GM19397 (cell line): ENCODE results near the gene TRIM17.
A peak's percentile ranks its signal among the peaks of the same experiment; 100 is the strongest.

Experiments
- ATAC-seq: cut with Tn5 transposase; IDR thresholded peaks from one replicate; pipeline ENCODE4 v1.9.1; 2021; ENCODE audit warnings: mild to moderate bottlenecking, moderate library complexity; ENCODE audit not compliant: unreplicated experiment

Gene TRIM17, protein sequence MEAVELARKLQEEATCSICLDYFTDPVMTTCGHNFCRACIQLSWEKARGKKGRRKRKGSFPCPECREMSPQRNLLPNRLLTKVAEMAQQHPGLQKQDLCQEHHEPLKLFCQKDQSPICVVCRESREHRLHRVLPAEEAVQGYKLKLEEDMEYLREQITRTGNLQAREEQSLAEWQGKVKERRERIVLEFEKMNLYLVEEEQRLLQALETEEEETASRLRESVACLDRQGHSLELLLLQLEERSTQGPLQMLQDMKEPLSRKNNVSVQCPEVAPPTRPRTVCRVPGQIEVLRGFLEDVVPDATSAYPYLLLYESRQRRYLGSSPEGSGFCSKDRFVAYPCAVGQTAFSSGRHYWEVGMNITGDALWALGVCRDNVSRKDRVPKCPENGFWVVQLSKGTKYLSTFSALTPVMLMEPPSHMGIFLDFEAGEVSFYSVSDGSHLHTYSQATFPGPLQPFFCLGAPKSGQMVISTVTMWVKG

DNA sequence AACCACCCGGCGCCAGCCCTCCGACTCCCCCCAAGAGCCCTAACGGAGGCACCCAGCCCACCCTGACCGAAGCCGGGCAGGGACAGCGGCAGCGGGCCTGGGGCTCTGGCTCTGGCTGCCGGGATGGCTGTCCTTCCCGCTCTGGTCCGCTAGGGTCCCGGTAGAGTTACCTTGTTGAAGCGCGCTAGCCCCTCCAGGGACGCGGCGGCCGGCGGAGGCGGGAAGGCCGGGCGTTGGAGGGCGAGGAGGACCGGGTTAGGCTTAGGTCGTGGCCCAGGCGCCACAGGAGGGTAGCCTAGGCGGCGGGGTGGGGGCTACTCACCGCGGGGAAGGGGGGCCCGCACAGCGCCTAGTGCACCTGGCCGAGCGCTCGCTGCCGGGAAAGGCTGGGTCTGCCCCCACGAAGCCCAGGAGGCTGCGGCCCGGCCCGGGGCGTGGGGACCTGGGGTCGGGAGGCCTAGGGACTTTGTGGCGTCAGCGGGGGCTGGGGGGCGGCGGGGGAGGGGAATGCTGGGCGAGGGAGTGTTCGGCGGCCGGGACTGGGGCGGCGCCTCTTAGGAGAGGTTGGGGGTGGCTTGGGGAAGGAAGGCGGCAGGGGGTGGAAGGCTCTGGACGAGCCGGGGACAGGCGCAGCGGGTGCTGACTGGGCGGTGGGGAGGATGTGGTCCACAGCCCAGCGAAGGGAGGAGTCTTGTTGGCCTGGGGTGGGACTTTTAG, at the start of gene TRIM17:
TSS of gene TRIM17 (minus strand) at position 645 of the 717 bp plus-strand sequence. CDS start 1,789 bp downstream, outside the sequence.
- ATAC-seq: no peak

DNA sequence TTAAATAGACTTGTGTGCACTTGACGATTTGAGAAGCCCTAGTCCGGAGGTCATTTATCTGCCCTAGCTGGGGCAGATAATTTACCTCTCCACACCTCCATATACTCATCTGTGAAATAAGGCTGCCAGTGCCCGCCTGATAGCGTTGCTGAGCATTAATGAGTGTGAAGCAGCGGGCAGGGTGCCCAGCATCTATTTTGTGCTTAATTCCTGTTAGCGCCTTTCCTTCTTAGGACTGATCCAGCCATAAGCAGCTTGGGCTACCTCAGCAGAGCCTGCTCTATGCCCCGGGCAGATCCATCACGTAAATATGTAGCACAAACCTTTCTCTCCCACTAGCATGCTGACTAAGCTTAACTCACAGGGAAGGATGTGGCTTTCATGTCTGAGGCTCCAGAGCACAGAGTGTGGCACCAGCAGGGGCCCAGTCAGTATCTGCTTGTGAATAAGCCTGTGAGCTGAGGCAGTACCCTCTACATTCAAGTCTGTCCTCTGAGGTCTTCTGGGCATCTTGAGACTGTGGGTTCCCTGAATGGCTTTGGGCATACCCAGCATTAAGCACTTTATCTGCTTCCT, 49.0 kb upstream of the TRIM17 start:
- ATAC-seq: no peak

DNA sequence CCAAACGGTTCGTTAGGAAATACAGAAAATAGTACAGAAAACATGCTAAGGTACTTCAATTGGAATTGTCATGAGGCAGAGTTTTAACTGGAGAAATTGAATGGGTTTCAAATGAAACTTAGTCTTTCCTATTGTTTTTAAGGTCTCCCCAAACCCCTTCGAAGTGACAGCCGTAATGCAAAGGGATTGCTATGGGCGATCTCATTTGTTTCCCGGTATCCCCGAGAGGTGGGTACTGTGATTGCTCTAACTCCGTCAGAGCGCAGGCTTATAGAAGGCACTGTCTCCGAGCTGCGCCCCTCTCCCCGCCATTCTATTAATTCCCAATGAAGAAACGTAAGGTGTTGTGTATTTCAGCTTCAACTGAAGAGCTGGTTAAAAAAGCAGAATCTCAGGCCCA, 48.5 kb upstream of the TRIM17 start:
- ATAC-seq: no peak

DNA sequence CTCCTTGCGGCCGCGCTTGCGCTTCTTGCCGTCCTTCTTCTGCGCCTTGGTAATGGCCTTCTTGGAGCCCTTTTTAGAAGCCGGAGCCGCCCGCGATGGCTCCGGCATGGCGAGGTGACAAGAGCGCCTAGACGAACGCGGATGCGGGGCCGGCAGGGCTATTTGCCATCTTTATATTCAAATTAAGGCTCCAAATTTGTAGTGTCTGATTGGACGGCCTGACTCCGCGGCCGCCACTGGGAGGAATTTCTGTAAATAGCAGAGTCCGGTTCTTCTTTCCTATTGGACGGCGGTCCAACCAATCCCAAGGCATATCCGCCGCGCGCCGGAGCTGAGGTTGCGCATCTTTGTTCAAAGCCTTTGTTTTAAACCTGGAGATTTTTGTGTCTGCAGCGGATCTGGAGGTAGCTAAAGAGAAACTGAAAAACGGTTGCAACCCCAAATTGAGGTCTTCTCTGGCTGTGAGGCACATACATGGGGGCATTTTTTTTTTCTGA, 47.9 kb upstream of the TRIM17 start:
- ATAC-seq: peak; percentile 63

DNA sequence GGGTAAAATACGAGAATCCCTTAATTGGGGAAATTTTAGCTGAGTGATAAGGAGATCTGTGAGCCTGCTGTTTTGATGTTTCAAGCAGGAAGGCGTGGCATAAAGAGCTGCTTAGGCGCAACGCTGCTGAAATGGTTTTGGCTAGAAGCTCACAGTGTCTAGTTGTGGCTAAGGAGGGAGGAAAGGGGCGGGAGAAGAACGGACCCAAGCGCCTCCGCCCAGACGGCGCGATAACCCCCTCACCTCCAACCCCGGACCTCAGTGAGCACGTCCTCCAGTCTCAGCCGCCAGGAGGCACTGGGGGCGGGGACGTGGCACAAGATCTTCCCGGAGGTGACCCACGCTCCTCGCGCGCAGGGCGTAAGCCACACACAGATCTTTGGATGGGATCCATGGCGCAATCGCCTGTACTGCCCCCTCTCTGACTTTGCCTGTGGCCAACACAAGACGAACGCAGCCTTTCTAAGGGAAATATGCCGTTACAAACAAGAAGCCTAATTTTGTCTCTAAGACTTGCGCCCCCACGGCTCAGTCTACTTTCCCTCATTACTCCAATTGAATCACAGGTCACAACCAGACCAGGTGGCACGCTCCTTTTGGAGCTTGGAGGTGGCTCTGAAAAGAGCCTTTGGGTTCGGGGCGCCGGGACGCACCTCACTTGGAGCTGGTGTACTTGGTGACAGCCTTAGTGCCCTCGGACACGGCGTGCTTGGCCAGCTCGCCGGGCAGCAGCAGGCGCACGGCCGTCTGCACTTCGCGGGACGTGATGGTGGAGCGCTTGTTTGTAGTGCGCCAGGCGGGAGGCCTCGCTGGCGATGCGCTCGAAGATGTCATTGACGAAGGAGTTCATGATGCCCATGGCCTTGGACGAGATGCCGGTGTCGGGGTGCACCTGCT, 47.1 kb upstream of the TRIM17 start:
- ATAC-seq: peak; percentile 11

DNA sequence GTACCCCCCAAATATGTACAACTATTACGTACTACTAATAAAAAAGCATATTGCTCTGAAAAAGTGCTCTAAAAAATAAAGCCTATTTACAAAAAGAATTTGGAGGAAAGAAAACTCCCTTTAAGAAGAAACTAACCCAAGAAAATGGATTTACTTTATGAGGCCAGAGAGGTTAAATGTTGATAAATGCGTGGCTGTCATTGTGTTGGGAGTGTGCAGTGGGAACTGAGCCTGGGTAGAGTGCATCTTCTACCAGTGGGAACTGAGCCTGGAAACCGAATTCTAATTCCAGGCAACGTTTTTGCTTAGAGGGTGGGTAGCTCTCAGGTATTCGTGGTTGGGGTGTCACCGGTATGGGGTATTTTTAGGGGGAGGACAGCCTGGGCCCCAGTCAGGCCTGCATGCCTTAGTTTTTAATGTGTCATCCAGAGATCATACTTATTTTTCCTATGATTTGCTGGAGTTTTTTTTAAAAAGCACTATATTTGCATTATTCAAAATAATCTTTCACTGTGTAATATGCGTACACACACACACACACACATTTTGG, 46.4 kb upstream of the TRIM17 start:
- ATAC-seq: no peak

DNA sequence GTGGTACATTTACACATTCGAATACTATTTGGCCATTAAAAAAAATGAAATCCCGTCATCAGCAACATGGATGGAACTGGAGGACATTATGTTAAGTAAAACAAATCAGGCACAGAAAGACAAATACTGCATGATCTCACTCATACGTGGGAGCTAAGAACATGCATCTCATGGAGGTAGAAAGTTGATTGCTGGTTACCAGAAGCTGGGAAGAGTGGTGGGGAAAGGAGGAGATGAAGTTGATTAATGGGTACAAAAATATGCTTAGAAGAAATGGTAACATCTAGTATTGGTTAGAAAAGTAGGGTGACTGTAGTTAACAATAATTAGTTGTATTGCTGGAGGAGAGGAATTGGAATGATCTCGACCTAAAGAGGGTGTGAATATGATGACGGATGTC, 45.9 kb upstream of the TRIM17 start:
- no peak for ATAC-seq

DNA sequence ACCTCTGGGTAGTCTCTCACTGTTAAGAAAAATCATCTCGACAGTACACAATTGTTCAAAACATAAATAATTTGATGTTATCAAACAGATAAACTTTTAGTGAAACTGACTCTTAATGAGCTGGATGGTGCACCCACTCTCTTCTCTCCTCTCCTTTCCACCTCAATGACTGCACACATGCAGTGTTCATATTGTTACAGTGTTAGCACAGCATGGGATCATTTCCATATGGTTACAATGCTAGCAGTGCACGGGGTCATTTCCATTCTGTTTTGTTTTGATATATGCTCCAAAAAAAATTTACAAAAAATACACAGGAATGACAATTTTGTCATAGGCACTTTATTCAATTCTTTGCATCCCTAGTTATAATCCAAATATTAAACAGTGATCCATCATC, 44.2 kb upstream of the TRIM17 start:
- no peak for ATAC-seq

DNA sequence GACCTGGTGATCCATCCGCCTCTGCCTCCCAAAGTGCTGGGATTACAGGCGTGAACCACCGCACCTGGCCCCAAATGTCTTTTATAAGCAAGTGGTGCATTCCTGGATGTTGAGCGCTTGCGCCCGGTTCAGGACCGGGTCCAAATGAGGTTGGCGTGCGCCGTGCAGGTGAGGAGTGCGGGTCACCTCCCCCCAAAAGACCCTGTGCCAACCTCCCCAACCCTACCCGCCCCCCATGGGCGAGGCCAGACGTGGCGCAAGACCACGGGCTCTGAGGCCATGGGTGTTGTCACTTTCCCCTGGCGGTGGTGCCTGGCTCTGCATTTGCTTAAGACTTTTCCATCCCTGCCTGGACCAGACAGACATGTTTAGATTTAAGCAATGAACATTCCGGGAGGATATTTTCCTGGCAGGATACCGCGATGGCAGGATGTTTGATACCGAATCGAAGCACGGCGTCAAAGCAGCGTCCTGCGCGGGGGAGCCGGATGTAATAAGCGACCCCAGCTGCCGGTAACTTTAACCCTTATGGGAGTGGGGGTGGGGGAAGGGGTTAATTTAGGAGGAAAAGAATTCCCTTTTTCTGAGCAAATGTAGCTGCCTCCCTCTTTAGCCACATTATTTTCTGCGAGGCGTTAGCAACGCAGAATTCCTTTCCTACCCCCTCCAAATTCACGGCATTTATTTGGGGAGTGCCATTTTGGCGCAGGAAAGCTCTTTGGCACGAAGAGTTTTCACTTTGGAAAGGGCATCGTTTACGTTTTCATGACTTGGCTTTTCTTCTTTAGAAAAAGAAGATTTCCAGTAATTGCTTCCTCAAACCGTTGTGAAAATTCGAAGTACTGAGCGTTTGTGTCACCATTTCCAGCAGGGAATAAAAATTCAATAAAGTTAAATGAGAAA, 42.7 kb upstream of the TRIM17 start:
- no peak for ATAC-seq

DNA sequence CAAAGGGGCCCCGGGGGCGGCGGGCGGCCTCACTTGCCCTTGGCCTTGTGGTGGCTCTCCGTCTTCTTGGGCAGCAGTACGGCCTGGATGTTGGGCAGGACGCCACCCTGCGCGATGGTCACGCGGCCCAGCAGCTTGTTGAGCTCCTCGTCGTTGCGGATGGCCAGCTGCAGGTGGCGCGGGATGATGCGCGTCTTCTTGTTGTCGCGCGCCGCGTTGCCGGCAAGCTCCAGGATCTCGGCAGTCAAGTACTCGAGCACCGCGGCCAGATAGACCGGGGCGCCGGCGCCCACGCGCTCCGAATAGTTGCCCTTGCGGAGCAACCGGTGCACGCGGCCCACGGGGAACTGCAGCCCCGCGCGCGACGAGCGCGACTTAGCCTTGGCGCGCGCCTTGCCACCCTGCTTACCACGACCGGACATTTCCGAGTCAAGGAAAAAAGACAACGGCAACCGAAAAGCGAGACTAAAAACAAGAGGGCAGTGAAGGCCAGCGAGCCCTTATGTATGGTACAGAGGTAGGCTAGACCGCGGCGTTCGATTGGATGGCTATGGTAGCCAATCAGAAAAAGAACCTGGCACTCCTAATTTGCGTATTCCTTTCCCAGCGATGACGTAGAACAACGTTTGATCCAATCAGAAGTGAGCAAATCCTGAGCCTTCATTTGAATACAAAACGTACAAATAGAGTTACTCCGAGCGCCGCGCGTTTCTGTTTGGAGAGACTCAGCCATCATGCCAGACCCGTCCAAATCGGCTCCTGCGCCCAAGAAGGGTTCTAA, 40.9 kb upstream of the TRIM17 start:
- peak; percentile 79 for ATAC-seq

DNA sequence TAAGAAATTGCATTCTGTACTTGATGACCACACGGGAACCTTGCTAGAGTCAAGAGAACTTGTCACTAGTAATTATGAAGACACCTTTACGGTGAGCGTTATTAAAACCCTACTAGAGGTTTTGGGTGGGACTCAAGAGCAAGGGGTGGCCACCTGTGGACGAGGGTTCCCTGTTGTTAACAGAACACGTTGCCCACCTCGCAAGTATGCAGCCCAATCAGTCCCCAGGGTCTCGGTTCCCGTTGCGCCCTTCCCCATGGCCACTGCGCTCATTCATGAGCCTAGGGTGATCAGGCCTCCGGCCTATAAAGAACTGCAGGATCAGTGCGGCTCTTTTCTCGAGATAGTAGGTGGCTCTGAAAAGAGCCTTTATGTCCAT, 40.3 kb upstream of the TRIM17 start:
- peak; percentile 1 for ATAC-seq

DNA sequence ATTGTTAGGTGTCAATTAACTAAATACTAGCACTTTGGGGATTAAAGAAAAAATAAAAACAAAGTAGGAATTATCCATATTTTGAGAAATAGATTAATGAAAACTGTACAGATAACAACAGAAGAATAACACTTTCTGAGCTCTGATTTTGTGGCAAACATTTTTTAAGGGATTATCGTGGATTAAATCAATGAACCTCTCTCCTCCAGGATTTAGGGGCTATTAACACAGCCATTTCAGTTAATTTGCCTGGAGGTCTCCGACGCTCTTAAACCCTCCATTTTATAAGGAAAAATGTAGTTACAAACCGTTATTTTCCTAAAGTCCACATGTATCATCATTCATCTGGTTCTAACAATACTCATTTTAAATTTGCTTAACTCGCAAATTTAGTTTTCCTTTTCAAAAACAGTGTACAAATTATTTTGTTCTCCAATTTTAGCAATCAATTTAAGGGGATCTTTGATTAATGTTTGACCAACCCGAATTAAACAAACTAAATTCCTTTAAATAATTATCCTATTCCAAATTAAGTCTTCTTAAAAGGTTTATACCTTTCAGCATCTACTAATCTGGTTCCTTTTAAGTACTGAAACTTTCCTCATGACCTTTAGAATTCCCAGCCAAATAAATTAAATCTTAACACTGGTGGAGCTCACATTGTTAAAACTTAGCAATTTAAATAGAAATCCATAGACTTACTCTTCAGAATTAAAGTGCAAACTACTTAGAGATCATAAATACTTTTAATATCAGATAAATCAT, 39.8 kb upstream of the TRIM17 start:
- ATAC-seq: no peak

DNA sequence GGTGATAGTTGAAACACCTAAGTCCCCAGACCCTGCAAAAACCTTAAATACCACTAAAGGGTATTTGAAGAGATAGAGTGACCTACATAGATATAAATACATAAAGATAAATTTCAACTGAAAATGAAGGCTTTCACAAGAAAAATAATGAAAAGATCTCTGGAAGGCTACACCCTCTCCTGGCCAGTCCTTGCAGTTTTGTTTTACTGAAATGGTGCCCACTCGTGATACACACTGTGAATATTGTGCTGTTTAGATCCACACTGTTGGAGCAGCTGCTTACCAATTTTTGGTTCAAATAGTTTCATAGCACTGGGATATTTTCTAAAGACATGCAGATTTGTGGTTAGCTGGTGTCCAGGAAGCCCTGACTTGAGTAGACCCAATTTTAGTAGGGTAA, 39.1 kb upstream of the TRIM17 start:
- no peak for ATAC-seq

DNA sequence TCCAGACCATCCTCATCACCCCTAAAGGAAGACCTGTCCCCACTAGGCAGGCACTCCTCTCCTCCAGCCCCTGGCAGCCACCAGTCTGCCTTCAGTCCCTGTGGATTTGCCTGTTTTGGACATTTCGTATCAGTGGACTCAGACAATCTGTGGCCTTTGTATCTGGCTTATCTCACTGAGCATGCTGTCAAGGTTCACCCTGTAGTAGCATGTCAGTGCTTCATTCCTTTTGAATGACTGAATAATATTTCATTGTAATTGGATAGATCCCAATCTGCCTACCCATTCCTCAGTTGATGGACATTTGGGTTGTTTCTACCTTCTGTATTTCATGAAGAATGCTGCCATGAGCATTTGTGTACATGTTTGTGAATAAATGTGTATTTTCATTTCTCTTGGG, 37.6 kb upstream of the TRIM17 start:
- ATAC-seq: no peak

DNA sequence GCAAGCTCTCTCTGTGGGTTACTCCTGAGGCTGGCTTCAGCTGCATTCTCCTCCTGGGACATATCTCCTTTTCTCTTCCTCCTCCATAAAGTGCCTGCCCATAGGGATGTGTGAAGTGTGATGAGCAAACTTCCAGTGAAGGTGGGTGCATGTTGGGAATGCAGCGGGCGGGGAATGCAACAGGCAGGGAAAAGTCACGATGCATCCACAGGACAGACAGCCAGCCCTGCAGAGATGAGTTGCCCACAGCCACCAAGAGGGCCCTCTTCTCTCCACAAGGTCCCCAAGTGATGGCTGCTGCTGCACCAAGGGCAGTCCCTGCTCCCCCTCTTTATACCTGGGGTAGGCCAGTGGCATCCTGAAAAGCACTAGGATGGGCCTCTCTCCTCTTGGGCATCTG, 37.0 kb upstream of the TRIM17 start:
- ATAC-seq: no peak

DNA sequence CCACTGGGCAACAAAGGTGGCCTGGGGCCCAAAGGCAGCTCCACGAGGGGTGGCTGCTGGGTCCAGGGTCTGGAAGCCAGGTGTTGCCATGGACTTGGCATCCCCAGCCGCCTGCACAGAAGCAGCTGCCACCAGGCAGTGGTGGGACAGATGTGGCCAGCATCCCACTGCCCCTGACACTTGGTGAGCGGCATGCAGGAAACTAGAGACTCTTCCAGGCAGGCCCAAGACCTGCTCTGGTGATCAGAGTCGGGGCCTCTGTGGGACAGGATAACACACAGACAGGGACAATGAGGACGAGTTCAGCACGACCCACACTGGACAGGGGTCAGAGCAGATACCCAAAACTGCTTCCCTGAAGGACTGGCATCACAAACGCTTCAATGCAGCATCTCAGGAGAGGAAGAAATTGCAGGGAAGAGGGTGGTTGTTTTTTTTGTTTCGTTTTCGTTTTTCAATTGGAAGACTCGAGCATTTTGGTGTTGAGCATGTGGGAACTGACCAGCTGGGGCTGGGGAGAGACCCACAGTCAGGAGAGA, 36.4 kb upstream of the TRIM17 start:
- no peak for ATAC-seq

DNA sequence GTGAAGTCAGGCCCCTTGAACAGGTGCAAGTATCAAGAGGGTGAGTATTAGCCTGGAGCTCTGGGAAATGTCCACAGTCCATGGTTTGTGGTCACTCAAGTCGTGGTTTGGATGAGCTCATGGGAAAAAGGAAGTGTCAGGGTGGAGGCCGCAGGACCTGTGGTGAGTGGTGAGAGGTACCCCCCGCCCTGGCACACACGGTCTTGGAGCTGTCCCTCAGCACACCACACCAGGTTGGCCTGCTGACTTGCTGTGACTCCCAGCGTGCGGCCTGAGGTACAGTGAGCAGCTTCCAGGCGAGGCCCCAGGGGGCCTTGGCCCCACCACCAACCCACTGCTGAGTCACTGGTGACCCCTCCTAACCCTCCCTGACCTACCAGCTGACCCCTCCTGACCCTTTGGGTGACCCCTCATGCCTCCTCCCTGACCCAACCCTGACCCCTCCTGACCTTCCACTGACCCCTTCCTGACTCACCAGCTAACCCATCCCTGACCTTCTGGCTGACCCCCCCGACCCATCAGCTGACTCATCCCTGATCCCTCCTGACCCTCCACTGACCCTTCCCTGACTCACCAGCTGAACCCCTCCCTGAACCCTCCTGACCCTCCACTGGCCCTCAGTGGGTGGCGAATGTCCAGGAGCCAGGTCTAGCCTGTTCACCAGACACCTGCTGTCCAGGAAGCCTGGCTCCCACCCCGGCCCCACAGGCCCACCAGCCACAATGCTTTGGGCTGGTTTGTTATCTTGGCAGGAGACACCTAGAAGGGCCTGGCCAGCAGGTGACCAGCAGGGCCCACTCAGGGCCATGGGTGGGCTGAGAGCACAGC, 35.7 kb upstream of the TRIM17 start:
- no peak for ATAC-seq
